Glomerular endothelial cell (primary cell): ENCODE measurements around the gene CACNA1I. TPM values are rescaled to one million over a fixed set of nuclear protein-coding genes. Genes with fewer than 3 reads are reported as not detected.
"Not testable (repeated sequence)": the region's sequence is repeated elsewhere in the genome, so short reads cannot be mapped to it uniquely, and the experiment has no call there.

Experiments
- DNase-seq: peaks from one replicate; pipeline ENCODE4 v3.0.0-alpha.2; 2011; ENCODE audit warnings: low read depth, low spot score; ENCODE audit errors: extremely low read depth
- total RNA-seq: library from RNA; depleted of rRNA; stranded (reverse); fragments of >200 nt; gene quantifications from 2 replicates; pipeline ENCODE4 v1.2.3, GENCODE V29; 2015

The CACNA1I gene
- total RNA-seq: not detected in 2 replicates

GRCh38 chr22:39570665-39571064 lies at the start of gene CACNA1I:
TSS of gene CACNA1I (plus strand) at chr22:39570753. CDS start at chr22:39570753, 0 bp downstream.
- DNase-seq: no peak

GRCh38 chr22:39521106-39521885 lies 49.3 kb upstream of the CACNA1I start:
- DNase-seq: not testable (repeated sequence)

DNA sequence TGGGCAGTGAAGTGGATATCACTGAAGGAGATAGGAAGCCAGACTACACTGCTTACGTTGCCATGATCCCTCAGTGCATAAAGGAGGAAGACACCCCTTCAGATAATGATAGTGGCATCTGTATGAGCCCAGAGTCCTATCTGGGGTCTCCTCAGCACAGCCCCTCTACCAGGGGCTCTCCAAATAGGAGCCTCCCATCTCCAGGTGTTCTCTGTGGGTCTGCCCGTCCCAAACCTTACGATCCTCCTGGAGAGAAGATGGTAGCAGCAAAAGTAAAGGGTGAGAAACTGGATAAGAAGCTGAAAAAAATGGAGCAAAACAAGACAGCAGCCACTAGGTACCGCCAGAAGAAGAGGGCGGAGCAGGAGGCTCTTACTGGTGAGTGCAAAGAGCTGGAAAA lies 48.5 kb upstream of the CACNA1I start:
- DNase-seq: not testable (repeated sequence)

DNA sequence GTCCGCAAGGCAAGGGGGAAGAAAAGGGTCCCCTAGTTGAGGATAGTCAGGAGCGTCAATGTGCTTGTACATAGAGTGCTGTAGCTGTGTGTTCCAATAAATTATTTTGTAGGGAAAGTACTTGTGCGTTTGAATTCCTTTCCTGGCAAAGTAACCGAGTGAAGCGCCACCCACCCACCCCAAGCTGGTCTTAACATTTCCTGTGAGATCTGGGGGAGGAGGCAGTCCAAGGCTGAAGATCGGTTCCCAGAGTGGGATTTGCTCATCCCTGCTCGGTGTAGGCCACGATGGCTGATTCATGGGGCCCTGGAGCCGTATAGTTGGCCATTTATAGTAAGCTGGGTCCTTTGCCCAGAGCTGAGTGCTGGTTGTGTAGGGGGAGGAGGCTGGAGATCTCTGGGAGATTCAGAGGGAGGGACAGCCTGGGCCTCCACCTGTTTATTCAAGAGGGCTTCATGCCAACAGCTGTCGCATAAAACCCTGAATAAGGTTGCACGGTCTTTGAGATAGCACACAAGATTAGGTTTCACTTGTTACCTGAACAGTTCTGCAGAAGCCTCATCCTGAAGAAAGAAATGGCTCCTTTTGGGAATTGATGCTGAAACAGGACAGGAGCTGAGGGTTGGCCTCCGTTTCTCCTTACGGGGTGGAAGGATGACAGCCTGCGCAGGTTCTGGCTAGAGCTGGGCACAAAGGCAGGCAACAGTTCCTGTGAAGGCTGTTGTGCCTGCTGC lies 47.8 kb upstream of the CACNA1I start:
- no peak for DNase-seq

DNA sequence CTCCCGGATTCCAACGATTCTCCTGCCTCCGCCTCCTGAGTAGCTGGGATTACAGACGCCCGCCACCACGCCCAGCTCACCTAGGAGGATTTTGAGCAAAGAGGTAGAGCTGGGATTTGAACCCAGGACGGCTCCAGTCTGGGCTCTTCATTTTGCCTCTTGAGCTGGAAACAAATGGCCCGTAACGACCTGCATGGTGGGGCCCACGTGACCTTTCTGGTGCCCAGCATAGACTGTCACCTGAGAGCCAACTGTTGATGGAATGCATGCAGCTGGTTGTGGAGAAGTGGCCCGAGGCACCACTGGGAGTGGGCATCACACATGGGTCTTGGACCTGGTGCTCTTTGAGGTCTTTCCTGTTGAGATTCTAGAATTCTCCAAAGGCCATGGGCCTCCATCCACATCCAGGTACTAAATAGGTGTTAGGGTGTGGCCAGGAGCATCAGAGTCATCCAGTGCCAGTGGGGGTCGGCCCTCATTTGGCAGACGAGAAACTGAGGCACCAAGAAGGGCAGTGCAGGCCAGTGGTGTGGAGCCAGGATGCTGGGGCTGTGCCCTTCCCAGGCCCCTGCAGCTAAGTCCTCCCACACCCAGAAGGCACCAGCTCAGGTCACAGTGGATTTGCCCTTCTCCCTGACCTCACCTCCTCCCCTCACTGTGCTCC lies 46.3 kb upstream of the CACNA1I start:
- DNase-seq: no peak

DNA sequence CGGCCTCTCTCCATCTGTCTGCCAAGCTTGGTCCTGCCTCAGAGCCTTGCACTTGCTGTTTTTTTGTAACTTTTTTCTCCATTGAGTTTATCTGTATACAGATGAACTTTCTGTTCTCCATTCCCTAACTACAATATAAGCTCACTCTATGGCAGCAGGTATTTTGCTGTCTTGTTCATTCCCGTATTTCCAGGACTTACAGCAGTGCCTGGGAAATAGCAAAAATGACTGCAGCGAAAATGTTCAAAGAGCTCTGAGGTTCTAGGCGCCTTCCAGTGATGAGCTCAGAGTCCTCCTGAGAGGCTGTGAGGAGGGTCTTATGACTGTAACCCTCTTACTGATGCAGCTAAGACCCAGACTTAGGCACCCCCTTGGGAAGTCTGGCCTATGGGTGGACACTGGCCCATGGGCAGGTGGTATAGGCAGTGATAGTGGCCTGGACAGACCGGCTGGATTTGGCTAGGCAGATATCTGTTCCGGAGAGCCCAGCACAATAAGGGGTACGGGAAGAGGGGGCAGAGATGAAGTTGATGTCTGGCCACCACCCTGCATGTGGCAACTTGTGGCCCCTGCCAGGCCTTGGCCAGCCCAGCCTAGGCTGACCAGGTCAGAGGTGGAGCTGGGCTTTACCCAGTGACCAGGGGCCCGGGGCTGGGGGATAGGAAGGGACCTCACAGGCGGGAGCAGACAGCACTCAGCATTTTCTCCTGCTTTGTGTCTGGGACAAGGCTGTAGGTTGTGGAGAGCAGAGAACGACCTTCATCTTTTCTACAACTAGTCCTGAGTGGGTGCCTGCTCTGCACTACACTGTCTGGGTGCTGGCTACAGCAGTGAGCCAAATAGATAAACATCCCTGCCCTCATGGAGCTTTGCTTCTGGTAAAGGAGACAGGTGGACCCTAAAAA lies 45.5 kb upstream of the CACNA1I start:
- no peak for DNase-seq

DNA sequence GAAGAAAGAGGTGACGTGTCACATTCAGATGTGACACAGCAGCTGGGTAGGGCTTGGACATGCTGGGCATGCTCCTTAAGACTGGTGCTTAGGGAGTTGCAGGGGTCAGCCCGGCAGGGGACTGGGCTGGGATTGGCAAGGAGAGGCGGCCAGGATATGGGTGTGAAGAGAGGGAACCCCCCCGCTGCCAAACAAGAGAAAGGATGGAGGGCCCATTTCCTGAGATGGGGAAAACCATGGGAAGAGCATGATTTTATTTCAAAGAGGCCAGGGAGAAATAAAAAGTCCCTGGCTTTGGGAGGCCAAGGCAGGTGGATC lies 44.9 kb upstream of the CACNA1I start:
- DNase-seq: no peak

DNA sequence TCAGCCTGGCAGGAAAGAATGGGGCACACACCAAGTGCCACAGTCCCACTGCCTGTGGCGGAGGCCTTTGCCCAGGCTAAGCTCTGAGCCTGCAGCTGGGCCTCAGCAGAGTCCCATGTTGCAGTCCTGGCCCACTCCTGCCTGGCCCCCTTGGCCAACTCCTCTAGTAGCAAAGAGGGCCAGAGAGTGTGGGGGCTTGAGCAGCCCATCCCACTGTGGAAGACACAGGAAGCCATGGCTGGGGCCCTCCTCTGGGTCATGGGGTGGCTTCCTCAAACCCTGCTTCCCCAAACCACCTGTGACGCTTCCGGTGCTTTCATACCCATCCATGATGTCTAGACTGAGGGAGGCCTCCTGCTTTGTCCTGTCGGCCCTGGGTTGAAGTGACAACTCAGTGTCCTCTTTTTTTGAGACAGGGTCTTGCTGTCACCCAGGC lies 43.8 kb upstream of the CACNA1I start:
- no peak for DNase-seq

GRCh38 chr22:39527481-39527961 lies 43.0 kb upstream of the CACNA1I start:
- DNase-seq: no peak

GRCh38 chr22:39528080-39528661 lies 42.4 kb upstream of the CACNA1I start:
- no peak for DNase-seq

DNA sequence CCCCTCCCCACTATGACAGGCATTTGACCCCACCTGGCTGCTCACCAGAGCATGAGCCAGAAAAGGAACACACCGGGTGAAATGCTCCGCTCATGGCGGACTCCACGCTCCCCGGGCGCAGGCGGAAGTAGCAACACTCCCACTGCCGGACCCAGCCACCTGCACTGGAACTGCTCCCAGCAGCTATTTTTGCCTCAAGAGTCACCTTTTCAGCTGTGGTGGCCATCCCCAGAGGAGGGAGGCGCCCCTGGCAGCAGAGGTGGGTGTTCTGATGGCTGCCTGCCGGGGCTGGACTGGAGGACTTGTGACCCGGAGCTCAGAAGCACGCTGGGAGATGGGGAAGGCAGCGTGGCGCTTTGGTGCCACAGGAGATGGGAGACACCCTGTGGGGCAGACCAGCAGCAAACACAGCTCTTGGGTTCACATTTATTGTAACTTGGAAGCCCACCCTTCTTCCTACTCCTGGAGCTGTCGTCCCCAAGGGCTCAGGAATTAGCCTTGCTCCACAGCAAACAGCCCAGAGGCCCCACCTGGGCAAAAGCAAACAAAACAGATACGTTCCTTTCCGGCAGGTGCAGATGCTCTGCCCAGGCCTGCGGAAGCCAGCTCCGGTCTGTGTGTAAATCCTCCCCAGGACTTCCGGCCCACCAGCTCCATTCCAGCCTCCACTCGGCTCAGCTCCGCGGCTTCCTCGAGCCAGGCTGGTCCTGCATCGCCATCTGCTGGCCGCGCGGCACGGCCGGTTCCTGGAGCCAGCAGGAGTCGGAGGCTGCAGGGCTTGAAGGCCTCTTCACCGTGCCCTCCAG lies 41.7 kb upstream of the CACNA1I start:
- peak; percentile 72 for DNase-seq

DNA sequence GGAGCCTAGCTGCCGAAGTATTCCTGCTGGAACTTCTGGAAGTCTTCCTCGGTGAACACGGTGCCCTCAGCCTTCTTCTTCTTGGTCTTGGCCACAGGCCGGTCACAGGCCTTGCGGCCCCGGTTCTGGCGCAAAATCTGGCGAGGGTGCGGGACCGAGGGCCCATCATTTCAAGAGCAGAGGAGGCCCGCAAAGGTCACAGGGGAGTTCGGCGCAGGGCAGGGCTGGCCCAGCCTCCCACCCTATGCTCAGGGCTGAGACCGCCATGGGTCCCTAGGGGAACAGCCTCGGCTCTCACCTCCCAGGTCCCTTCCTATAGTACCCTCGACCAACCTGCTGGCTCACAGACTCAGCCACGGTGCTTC lies 41.1 kb upstream of the CACNA1I start:
- no peak for DNase-seq

DNA sequence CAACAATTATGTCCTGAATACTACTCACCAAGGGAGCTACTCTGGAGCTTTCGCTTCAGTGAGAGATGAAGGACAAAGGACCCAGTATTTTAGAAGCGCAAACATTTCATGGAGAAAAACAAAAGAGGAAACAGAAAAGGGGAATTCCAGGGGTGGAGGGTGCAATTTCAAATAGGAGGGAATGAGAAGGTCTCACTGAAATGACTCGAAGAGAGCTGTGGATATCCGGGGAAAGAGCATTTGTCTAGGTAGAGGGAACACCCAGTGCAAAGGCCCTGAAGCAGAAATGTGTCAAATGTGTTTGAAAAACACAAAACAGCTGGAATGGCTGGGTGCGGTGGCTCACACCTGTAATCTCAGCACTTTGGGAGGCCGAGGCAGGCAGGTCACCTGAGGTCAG lies 40.4 kb upstream of the CACNA1I start:
- DNase-seq: no peak

DNA sequence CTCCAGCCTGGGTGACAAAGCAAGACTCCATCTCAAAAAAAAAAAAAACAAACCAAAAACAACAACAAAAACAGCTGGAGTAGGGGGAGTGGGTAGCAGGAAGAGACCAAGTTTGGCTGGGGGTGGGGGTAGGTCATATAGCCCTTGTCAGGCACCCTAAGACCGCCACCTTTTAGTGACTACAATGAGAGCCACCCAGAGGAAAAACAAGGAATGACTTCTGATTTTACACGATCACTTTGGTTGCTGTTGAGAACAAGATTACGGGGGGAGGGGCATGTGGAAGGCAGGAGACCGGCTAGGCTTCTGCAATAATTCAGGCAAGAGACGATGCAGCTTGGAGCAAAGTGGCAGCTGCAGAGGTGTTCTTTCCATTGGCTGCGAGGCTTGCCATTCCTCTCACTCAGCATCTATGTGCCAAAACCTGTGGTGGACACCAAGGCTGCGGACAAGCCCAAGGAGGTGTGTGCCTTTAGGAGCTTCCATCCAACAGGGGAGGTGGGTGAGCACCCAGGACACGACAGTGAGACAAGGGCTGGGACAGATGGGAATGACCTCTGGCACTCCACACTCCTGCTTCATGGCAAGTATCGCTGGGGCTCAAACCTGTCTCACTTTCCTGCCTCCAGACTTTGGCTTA lies 39.7 kb upstream of the CACNA1I start:
- no peak for DNase-seq

DNA sequence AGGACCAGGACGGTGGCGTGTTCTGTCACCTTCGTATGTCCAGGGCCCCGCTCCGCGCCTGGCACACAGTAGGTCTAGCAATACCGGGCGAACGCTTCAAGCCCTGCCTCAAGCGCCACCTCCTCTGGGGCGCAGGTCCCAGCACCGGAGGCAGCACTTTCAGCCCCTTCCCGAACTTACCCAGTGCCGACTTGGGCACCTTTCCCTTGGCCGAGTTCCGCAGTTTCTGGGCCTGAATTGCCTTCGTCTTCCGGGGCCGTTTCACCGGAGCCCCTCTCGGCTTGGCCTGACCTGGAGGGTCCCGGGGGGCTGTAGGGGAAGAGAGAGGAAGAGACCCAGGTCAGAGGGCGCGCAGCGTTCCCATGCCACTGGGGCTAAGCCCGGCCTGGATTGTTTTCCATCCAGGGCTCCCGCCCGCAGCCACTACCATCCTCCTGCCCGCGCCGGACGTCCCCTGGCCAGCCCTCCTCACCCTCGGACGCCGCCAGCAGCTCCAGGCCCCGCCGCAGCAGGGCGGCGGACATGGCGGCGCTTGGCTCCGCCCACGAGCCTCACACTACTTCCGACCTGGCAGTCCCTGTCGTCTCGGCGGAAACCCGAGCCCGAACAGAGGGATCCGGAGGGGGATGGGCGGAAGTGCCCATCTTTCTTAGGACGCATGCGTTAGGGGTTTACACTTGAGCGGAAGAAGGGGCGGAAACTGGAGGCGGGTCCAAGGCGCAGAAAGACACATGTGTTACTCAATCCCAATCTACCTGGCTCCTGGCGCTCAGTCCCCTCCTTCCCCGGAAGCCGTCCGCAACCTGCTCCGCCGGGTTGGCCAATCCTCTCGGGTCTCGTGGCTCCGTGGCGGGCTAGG lies 38.1 kb upstream of the CACNA1I start, which contains the start of gene RPS19BP1:
RPS19BP1 (minus strand) TSS at position 534 of the 859 bp plus-strand sequence; CDS start at position 524, 10 bp downstream.
- peak; percentile 90 for DNase-seq

- DNase-seq: no peak
These were observed 36.5 kb upstream of the CACNA1I start for GRCh38 chr22:39534092-39534506.

GRCh38 chr22:39534591-39535356 lies 35.8 kb upstream of the CACNA1I start:
- DNase-seq: no peak
